ENCODE results near the gene LRRK2. TPM values are rescaled to one million over a fixed set of nuclear protein-coding genes. Genes with fewer than 3 reads are reported as not detected.

Gene LRRK2
- total RNA-seq: 1.6 and 1.8 TPM in 2 replicates

DNA sequence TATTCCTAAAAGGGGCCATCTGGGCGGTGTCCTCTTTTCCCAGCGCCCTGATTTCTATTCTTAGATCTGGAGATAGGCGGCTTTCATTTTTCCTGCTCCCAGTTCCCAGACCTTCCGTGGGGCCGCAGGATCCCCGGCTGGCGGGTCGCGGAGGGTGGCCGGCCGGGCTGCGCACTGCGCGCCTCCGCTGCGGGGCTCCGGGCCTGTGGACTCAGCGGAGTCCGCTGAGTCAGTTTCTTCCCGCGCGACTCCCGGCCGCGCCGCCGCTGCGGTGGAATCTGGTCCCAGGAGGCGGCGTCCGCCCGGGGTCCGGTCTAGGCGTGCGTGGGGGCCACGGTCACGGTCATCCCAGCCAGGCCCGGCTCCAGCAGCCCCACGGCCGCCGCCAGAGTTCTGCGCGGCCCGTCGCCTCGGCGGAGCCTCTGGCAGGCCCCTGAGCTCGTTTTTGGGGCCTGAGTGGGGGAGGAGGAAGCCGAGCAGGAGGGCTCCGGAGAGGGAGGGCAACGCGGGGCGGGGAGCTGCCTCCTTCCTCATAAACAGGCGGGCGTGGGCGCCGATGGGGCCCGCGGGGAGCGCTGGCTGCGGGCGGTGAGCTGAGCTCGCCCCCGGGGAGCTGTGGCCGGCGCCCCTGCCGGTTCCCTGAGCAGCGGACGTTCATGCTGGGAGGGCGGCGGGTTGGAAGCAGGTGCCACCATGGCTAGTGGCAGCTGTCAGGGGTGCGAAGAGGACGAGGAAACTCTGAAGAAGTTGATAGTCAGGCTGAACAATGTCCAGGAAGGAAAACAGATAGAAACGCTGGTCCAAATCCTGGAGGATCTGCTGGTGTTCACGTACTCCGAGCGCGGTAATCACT is at the start of gene LRRK2:
LRRK2 (plus strand) TSS at position 559 of the 853 bp plus-strand sequence; CDS start at position 694, 135 bp downstream.

Other genes with a start within 250 kb of the LRRK2 start
- 8.4 and 27.4 TPM in 2 replicates for gene SLC2A13, start 118.9 kb upstream of the LRRK2 start, total RNA-seq

Measured in epithelial cell of alveolus of lung (primary cell).